ENCODE results near the gene FAM83E. TPM values are rescaled to one million over a fixed set of nuclear protein-coding genes. Genes with fewer than 3 reads are reported as not detected.

FAM83E gene
- total RNA-seq, 2 experiments from 2014 or later, result 3.0 to 3.7 TPM

GRCh38 chr19:48596679-48597465, 18.0 kb downstream of the FAM83E start:
- TF ChIP-seq CTCF (conservative IDR thresholded peaks at IDR 0.05; ENCODE audit: low read length) (no peak), EZH2phosphoT487 (IDR thresholded peaks at IDR 0.05; ENCODE audit: borderline replicate concordance, low read depth, low read length) (no peak)
- H2AFZ ChIP-seq (ENCODE audit: low read length), result no peak overlapping the region

GRCh38 chr19:48596237-48596636, 18.6 kb downstream of the FAM83E start:
- CTCF ChIA-PET (ENCODE audit: unreplicated experiment), result no interaction called here
- TF ChIP-seq CTCF (conservative IDR thresholded peaks at IDR 0.05; ENCODE audit: low read length) (no peak), EZH2phosphoT487 (IDR thresholded peaks at IDR 0.05; ENCODE audit: borderline replicate concordance, low read depth, low read length) (no peak)
- Histone ChIP-seq H3K79me2 (ENCODE audit: insufficient read depth, low read depth, low read length) (no peaks in the 10 kb centered on the region), H3K9me2 (ENCODE audit: insufficient read depth, low read length) (no peaks in the 10 kb centered on the region), H3K27ac (ENCODE audit: low read depth, low read length, poor library complexity, severe bottlenecking) (no peak overlapping the region), H3K4me3 (ENCODE audit: low read depth, low read length, poor library complexity, severe bottlenecking) (no peak overlapping the region), H3K4me1 (ENCODE audit: insufficient read depth, low read length, poor library complexity, severe bottlenecking) (no peaks in the 10 kb centered on the region), H4K20me1 (ENCODE audit: insufficient read depth, low read length) (no peaks in the 10 kb centered on the region), H2AFZ (ENCODE audit: low read length) (no peak overlapping the region), H3K9me3 (ENCODE audit: low read length) (no peaks in the 10 kb centered on the region), H3K36me3 (ENCODE audit: insufficient read depth, low read length) (peaks cover 8% of the 10 kb centered on the region), H3K4me2 (ENCODE audit: low read length) (no peak overlapping the region)
- no TSS peak for BruUV-seq (replicated peaks)
- no peak for DNase-seq (ENCODE audit: low spot score)
- intact Hi-C loops (cut with micrococcal nuclease; ENCODE audit: unreplicated experiment), result no loop called here
- POLR2A ChIA-PET, result interaction anchor here (0.6 kb wide), 1 partner anchor 636 kb away, joined by 3 read pairs; no protein-coding TSS in a partner anchor

More at GRCh38 chr19:48596679-48597465, 18.0 kb downstream of the FAM83E start:
- Histone ChIP-seq H3K9me2 (ENCODE audit: insufficient read depth, low read length) (no peaks in the 10 kb centered on the region), H4K20me1 (ENCODE audit: insufficient read depth, low read length) (no peaks in the 10 kb centered on the region), H3K4me1 (ENCODE audit: insufficient read depth, low read length, poor library complexity, severe bottlenecking) (no peaks in the 10 kb centered on the region), H3K9me3 (ENCODE audit: low read length) (no peaks in the 10 kb centered on the region), H3K4me2 (ENCODE audit: low read length) (no peak overlapping the region), H3K36me3 (ENCODE audit: insufficient read depth, low read length) (peaks cover 8% of the 10 kb centered on the region), H3K4me3 (ENCODE audit: low read depth, low read length, poor library complexity, severe bottlenecking) (no peak overlapping the region), H3K79me2 (ENCODE audit: insufficient read depth, low read depth, low read length) (no peaks in the 10 kb centered on the region), H3K27ac (ENCODE audit: low read depth, low read length, poor library complexity, severe bottlenecking) (no peak overlapping the region)
- intact Hi-C loops (cut with micrococcal nuclease; ENCODE audit: unreplicated experiment), result no loop called here
- DNase-seq (ENCODE audit: low spot score), result no peak
- CTCF ChIA-PET (ENCODE audit: unreplicated experiment), result no interaction called here
- no TSS peak for BruUV-seq (replicated peaks)
- POLR2A ChIA-PET, result no interaction called here

GRCh38 chr19:48595833-48596232, 19.0 kb downstream of the FAM83E start:
- H3K27ac ChIP-seq (ENCODE audit: low read depth, low read length, poor library complexity, severe bottlenecking), result no peak overlapping the region
- no peaks in the 10 kb centered on the region for H4K20me1 ChIP-seq (ENCODE audit: insufficient read depth, low read length)
- POLR2A ChIA-PET, result interaction anchor here (0.6 kb wide), 1 partner anchor 636 kb away, joined by 3 read pairs; no protein-coding TSS in a partner anchor
- DNase-seq (ENCODE audit: low spot score), result no peak
- intact Hi-C loops (cut with micrococcal nuclease; ENCODE audit: unreplicated experiment), result no loop called here
- H3K4me1 ChIP-seq (ENCODE audit: insufficient read depth, low read length, poor library complexity, severe bottlenecking), result no peaks in the 10 kb centered on the region
- CTCF ChIA-PET (ENCODE audit: unreplicated experiment), result no interaction called here
- no TSS peak for BruUV-seq (replicated peaks)
- TF ChIP-seq EZH2phosphoT487 (IDR thresholded peaks at IDR 0.05; ENCODE audit: borderline replicate concordance, low read depth, low read length) (no peak), CTCF (conservative IDR thresholded peaks at IDR 0.05; ENCODE audit: low read length) (no peak)
- H3K4me3 ChIP-seq (ENCODE audit: low read depth, low read length, poor library complexity, severe bottlenecking), result no peak overlapping the region
- H3K9me3 ChIP-seq (ENCODE audit: low read length), result no peaks in the 10 kb centered on the region
- H3K9me2 ChIP-seq (ENCODE audit: insufficient read depth, low read length), result no peaks in the 10 kb centered on the region
- no peaks in the 10 kb centered on the region for H3K79me2 ChIP-seq (ENCODE audit: insufficient read depth, low read depth, low read length)
- peaks cover 5% of the 10 kb centered on the region for H3K36me3 ChIP-seq (ENCODE audit: insufficient read depth, low read length)
- no peak overlapping the region for H3K4me2 ChIP-seq (ENCODE audit: low read length)
- H2AFZ ChIP-seq (ENCODE audit: low read length), result no peak overlapping the region

Measured in OCI-LY7 (cell line).